Fibroblast of lung (primary cell): Measurements from ENCODE around the gene SPOCD1.

Experiments
- CTCF ChIP-seq, 2 donors: IDR thresholded peaks in 1 of 2; conservative IDR thresholded peaks in 1 of 2; 1 replicate in 1 of 2; 2 replicates in 1 of 2; pipeline ENCODE4 v1.5.1; 2011 to 2012; ENCODE audit warnings: low read length in 2 of 2, control low read depth in 1 of 2, inconsistent platforms in 1 of 2, low read depth in 1 of 2, mild to moderate bottlenecking in 1 of 2
- EZH2 ChIP-seq: IDR thresholded peaks from 2 replicates; pipeline ENCODE4 v1.5.1; 2012; ENCODE audit warnings: low read length, control low read depth, mild to moderate bottlenecking; ENCODE audit errors: missing control alignments

- TF ChIP-seq CTCF (conservative IDR thresholded peaks at IDR 0.05 in 1 of 2, IDR thresholded peaks at IDR 0.05 in 1 of 2; ENCODE audit: low read depth in 1 of 2, low read length in 2 of 2) = no peak
- no peak for TF ChIP-seq EZH2
Observed at GRCh38 chr1:31823780-31824179, 8.0 kb upstream of the SPOCD1 start.
